Activated naive CD4-positive, alpha-beta T cell treated with anti-CD3 and anti-CD28 coated beads, Interleukin-2, amount 50 U/mL, for 16 hours (primary cell): ENCODE measurements around the gene CFAP92.

Source experiments
- DNase-seq: peaks from one replicate; pipeline ENCODE4 v3.0.0-alpha.2; 2020

Gene CFAP92

GRCh38 chr3:128993461-128994172 lies at the start of gene CFAP92:
Gene CFAP92 (minus strand): TSS chr3:128994076. CDS start chr3:128993304, 772 bp downstream.
- DNase-seq = peak; percentile 87

- DNase-seq = no peak
Measured at GRCh38 chr3:129040579-129041300, 46.9 kb upstream of the CFAP92 start.

GRCh38 chr3:129040039-129040336 lies 46.1 kb upstream of the CFAP92 start:
- DNase-seq = no peak

DNA sequence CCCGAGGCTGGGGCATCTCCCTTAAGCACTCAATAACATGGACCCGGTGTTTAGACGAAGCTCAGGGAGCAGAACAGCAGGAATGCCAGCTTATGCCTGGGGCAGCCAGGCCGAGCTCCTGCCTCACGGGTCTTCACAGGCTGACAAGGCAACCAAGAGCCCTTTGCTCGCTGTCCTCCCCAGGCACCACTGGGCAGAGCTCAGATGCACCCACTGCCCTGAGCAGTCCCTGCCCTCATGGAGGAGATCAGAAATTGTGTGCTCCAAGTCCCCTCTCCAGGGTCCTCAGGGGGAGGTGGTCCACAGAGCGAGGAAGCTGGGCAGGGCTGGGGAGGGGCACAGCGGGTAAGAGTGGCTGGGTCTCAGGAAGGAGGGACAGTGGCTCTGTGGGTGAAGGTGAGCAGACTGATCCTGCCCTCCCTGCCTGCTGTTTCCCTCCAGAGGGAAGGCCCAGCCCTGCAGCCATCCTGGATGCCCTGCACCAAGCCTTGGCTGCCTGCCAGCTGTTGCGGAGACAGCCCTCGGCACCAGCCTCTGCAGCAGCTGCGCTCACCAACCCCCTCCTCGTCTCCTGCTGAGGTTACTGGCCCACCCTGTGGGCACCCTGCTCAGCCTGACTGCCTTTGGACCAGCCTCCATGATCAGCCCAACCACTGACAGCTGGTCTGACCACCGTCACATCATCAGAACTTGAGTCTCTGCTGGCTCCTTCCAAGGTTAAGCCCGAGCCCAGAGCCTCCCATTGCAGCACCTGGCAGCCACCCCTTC lies 45.6 kb upstream of the CFAP92 start:
- DNase-seq = no peak

- no peak for DNase-seq
Measured at GRCh38 chr3:129038121-129038855, 44.4 kb upstream of the CFAP92 start.

DNA sequence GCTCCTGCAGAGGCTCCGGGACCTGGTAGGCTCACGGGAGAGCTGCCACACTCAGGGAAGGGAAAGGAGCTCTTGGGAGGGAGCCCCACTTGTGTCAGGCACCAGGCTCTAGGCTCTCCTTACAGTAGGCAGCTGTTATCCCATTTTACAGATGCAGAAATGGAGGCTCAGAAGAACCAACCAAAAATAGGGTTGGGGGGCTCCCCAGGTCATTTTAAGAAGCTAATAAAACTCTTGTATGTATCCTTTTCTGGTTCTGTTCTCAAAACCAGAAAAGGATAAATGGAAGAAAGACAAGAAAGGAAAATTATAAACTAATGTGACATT lies 43.2 kb upstream of the CFAP92 start:
- DNase-seq = no peak

- no peak for DNase-seq
Measured at GRCh38 chr3:129036222-129037092, 42.6 kb upstream of the CFAP92 start.

GRCh38 chr3:129035360-129036221 lies 41.7 kb upstream of the CFAP92 start:
- no peak for DNase-seq

- DNase-seq = no peak
Measured at GRCh38 chr3:129034642-129035041, 40.8 kb upstream of the CFAP92 start.

- DNase-seq = no peak
Measured at GRCh38 chr3:129033633-129034321, 39.9 kb upstream of the CFAP92 start.

GRCh38 chr3:129033151-129033550 lies 39.3 kb upstream of the CFAP92 start:
- DNase-seq = no peak

GRCh38 chr3:129032716-129033115 lies 38.8 kb upstream of the CFAP92 start:
- no peak for DNase-seq

DNA sequence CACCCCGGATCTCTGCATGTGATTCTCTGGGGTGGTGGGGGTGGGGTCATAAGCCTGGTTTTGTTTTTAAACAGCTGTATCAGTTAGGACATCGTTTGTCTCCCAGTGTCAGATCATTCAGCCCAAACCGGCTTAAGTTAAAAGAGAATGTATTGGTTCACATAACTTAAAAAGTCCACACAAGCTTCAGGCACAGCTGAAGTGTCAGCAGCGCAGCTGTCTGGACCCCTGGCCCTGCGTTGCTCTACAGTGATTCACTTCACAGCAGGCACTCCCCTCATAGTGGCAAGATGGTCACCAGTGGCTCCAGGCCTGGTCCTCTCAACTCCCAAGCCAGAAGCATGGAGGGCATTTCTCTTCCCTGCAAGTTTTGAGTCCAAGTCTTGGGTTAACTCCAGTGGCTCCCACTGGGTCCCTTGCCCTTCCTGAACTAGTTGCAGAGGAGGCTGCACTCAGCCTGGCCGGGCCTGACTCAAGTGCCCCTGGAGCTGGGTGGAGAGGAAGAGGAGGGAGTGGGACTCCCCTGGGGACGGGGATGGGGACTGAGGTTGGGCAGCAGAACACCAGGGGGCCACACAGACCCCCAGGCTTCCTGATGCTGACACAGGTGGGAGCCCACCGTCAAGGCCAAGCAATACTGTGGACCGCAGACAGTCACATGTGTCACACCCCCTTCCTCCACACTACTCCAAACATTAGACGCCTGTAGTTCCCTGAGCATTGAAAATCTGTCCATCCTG lies 37.8 kb upstream of the CFAP92 start:
- DNase-seq = no peak

- DNase-seq = no peak
Measured at GRCh38 chr3:129030611-129031010, 36.7 kb upstream of the CFAP92 start.

DNA sequence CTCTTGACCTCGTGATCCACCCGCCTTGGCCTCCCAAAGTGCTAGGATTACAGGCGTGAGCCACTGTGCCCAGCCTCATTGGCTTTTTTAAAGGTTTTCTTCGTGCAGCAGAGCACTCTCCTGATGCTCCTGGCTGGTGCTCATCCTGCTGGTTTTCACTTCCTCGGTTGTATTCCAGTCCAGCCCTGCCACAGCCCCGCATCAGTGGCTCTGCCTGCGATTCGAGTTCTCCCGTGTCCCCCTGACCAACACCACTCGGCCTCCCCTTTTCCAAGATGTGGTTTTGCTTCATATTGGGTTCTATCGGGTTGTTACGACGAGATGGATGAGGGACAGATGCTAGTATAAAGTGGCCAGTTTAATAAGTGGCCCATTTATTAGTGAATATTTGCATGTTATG lies 35.0 kb upstream of the CFAP92 start:
- no peak for DNase-seq

- DNase-seq = no peak
Measured at GRCh38 chr3:129027544-129027880, 33.6 kb upstream of the CFAP92 start.

- DNase-seq = peak; percentile 92
Measured at GRCh38 chr3:129026728-129027543, 33.1 kb upstream of the CFAP92 start.

- no peak for DNase-seq
Measured at GRCh38 chr3:129025691-129026435, 32.0 kb upstream of the CFAP92 start.
